OCI-LY3 (cell line): Measurements from ENCODE around the gene MYO1F.

Experiments
- H2AFZ ChIP-seq: fragments of 200-600, 300-600 bp; shearing (Covaris generic); 2 replicates; pipeline ENCODE4 v1.6.0; 2014; ENCODE audit warnings: antibody characterized with exemption, low read depth, low read length
- H3K27ac ChIP-seq: fragments of 200-600, 300-600 bp; sonication (generic); 2 replicates; pipeline ENCODE4 v1.5.1; 2014; ENCODE audit warnings: mild to moderate bottlenecking, low read length, moderate library complexity, mixed read lengths
- H3K27me3 ChIP-seq: fragments of 200-600, 300-600 bp; sonication (generic); 2 replicates; pipeline ENCODE4 v1.6.1; 2014; ENCODE audit warnings: low read depth, low read length, mixed read lengths
- H3K36me3 ChIP-seq: fragments of 200-600, 300-600 bp; sonication (generic); replicated peaks from 2 replicates; pipeline ENCODE3; 2014; ENCODE audit warnings: low read depth, low read length, mixed read lengths
- H3K4me1 ChIP-seq: fragments of 300-600, 200-600 bp; sonication (generic); 2 replicates; pipeline ENCODE4 v1.6.1; 2014; ENCODE audit warnings: low read length, mixed read lengths
- H3K4me2 ChIP-seq: fragments of 200-600, 300-600 bp; sonication (generic); 2 replicates; pipeline ENCODE4 v1.6.1; 2014; ENCODE audit warnings: low read length, mixed read lengths
- H3K4me3 ChIP-seq: fragments of 300-600, 200-600 bp; sonication (generic); 2 replicates; pipeline ENCODE4 v1.5.1; 2014; ENCODE audit warnings: antibody characterized with exemption, mild to moderate bottlenecking, low read length, moderate library complexity
- H3K79me2 ChIP-seq: fragments of 300-600, 200-600 bp; shearing (Covaris generic); 2 replicates; pipeline ENCODE4 v1.6.1; 2014; ENCODE audit warnings: mild to moderate bottlenecking, low read length, mixed read lengths
- H3K9ac ChIP-seq: fragments of 300-600, 200-600 bp; shearing (Covaris generic); 2 replicates; pipeline ENCODE4 v1.6.0; 2014; ENCODE audit warnings: mild to moderate bottlenecking, low read length, moderate library complexity
- H3K9me3 ChIP-seq: fragments of 200-600, 300-600 bp; shearing (Covaris generic); 2 replicates; pipeline ENCODE4 v1.6.1; 2014; ENCODE audit warnings: low read length, mixed read lengths; ENCODE audit not compliant: insufficient read depth
- H4K20me1 ChIP-seq: fragments of 200-600, 300-600 bp; sonication (generic); 2 replicates; pipeline ENCODE4 v1.6.1; 2016; ENCODE audit warnings: low read length, mixed read lengths; ENCODE audit not compliant: insufficient read depth
- CTCF ChIP-seq: fragments of 200-600, 300-600 bp; sonication (generic); IDR thresholded peaks from 2 replicates; pipeline ENCODE4 v1.5.1; 2014; ENCODE audit warnings: antibody characterized with exemption, low read length, low read depth
- EZH2phosphoT487 ChIP-seq: fragments of 200-600 bp; shearing (Covaris generic); IDR thresholded peaks from 2 replicates; pipeline ENCODE4 v1.6.1; 2018; ENCODE audit warnings: antibody characterized with exemption, mixed run types, low read depth

MYO1F gene

GRCh38 chr19:8513036-8513686 is 64.1 kb downstream of the MYO1F start:
- H3K4me3 ChIP-seq, result peak overlapping the region; percentile 85
- H3K27ac ChIP-seq, result peak overlapping the region; percentile 72
- H3K4me1 ChIP-seq, result peaks cover 11% of the 10 kb centered on the region; the same call in 1 of the 2 replicates
- no peaks in the 10 kb centered on the region for H4K20me1 ChIP-seq
- H3K27me3 ChIP-seq, result peaks cover 5% of the 10 kb centered on the region; the same call in 1 of the 2 replicates
- peak overlapping the region; percentile 88 for H3K4me2 ChIP-seq
- peak overlapping the region; percentile 86 for H3K9ac ChIP-seq
- peaks cover 12% of the 10 kb centered on the region for H3K36me3 ChIP-seq
- no peaks in the 10 kb centered on the region for H3K9me3 ChIP-seq
- peaks cover 11% of the 10 kb centered on the region for H3K79me2 ChIP-seq
- no peak for TF ChIP-seq EZH2phosphoT487
- TF ChIP-seq CTCF, result no peak
- peak overlapping the region; percentile 91; the same call in 1 of the 2 replicates for H2AFZ ChIP-seq

GRCh38 chr19:8512115-8512967 is 64.9 kb downstream of the MYO1F start:
- Histone ChIP-seq H2AFZ (no peak overlapping the region), H3K4me1 (peaks cover 11% of the 10 kb centered on the region; the same call in 1 of the 2 replicates), H3K9me3 (no peaks in the 10 kb centered on the region), H3K36me3 (peaks cover 12% of the 10 kb centered on the region), H3K4me3 (peak overlapping the region; percentile 85; the same call in 1 of the 2 replicates), H3K9ac (peak overlapping the region; percentile 86; the same call in 1 of the 2 replicates), H3K79me2 (peaks cover 11% of the 10 kb centered on the region), H3K4me2 (peak overlapping the region; percentile 88), H3K27me3 (no peaks in the 10 kb centered on the region), H3K27ac (no peak overlapping the region), H4K20me1 (no peaks in the 10 kb centered on the region)
- TF ChIP-seq CTCF, result no peak
- no peak for TF ChIP-seq EZH2phosphoT487

GRCh38 chr19:8511573-8512101 is 65.6 kb downstream of the MYO1F start:
- no peak overlapping the region for H3K4me2 ChIP-seq

More at GRCh38 chr19:8511573-8512101, 65.6 kb downstream of the MYO1F start:
- no peak overlapping the region for H3K9ac ChIP-seq
- peaks cover 11% of the 10 kb centered on the region for H3K79me2 ChIP-seq
- peak; percentile 27 for TF ChIP-seq CTCF
- TF ChIP-seq EZH2phosphoT487, result no peak
- no peaks in the 10 kb centered on the region for H3K27me3 ChIP-seq
- H3K36me3 ChIP-seq, result peaks cover 12% of the 10 kb centered on the region
- H3K9me3 ChIP-seq, result no peaks in the 10 kb centered on the region
- H2AFZ ChIP-seq, result no peak overlapping the region
- no peaks in the 10 kb centered on the region for H4K20me1 ChIP-seq
- no peak overlapping the region for H3K4me3 ChIP-seq
- H3K4me1 ChIP-seq, result peaks cover 11% of the 10 kb centered on the region; the same call in 1 of the 2 replicates
- no peak overlapping the region for H3K27ac ChIP-seq
